H9 (cell line): ENCODE data around the gene GPR160. TPM values are rescaled to one million over a fixed set of nuclear protein-coding genes. Genes with fewer than 3 reads are reported as not detected.

ENCODE experiments used
- DNase-seq: peaks from one replicate; pipeline ENCODE4 v3.0.0-alpha.2; 2017
- H2AFZ ChIP-seq: one replicate; pipeline ENCODE4 v1.6.1; 2013; ENCODE audit warnings: mild to moderate bottlenecking, low read length, control low read depth, moderate library complexity
- H2AK5ac ChIP-seq: 2 replicates; pipeline ENCODE4 v1.6.1; 2013; ENCODE audit warnings: low read length, control low read depth, mixed read lengths; ENCODE audit not compliant: insufficient read length
- H2BK120ac ChIP-seq: one replicate; pipeline ENCODE4 v1.6.1; 2013; ENCODE audit warnings: low read depth, mild to moderate bottlenecking, low read length, control low read depth, inconsistent platforms; ENCODE audit not compliant: poor library complexity, severe bottlenecking
- H2BK12ac ChIP-seq: 2 replicates; pipeline ENCODE4 v1.6.1; 2013; ENCODE audit warnings: low read length, control low read depth, mixed read lengths, low read depth; ENCODE audit not compliant: insufficient read length
- H2BK15ac ChIP-seq: 2 replicates; pipeline ENCODE4 v1.6.1; 2013; ENCODE audit warnings: low read depth, low read length, control low read depth
- H2BK20ac ChIP-seq: one replicate; pipeline ENCODE4 v1.6.1; 2013; ENCODE audit warnings: low read depth, mild to moderate bottlenecking, low read length, control low read depth, inconsistent platforms; ENCODE audit not compliant: poor library complexity, severe bottlenecking
- H2BK5ac ChIP-seq: 2 replicates; pipeline ENCODE4 v1.6.1; 2013; ENCODE audit warnings: low read length, control low read depth, mixed read lengths; ENCODE audit not compliant: insufficient read length
- H3K14ac ChIP-seq: 2 replicates; pipeline ENCODE4 v1.6.1; 2013; ENCODE audit warnings: low read length, control low read depth; ENCODE audit not compliant: insufficient read depth
- H3K18ac ChIP-seq: 2 replicates; pipeline ENCODE4 v1.6.1; 2013; ENCODE audit warnings: low read depth, mild to moderate bottlenecking, mixed read lengths, low read length, control low read depth; ENCODE audit not compliant: insufficient read length
- H3K23ac ChIP-seq: 2 replicates; pipeline ENCODE4 v1.6.1; 2013; ENCODE audit warnings: low read length, control low read depth, mixed read lengths, low read depth; ENCODE audit not compliant: insufficient read length
- H3K23me2 ChIP-seq: 2 replicates; pipeline ENCODE4 v1.6.1; 2013; ENCODE audit warnings: low read depth, mild to moderate bottlenecking, mixed read lengths, low read length, control low read depth; ENCODE audit not compliant: insufficient read length, poor library complexity, severe bottlenecking
- H3K27ac ChIP-seq: 2 replicates; pipeline ENCODE4 v1.5.1; 2013; ENCODE audit warnings: low read length, control low read depth, mixed read lengths, low read depth; ENCODE audit not compliant: insufficient read length
- H3K27me3 ChIP-seq: 2 replicates; pipeline ENCODE4 v1.6.1; 2013; ENCODE audit warnings: low read length, control low read depth, inconsistent platforms; ENCODE audit not compliant: insufficient read depth
- H3K4ac ChIP-seq: 2 replicates; pipeline ENCODE4 v1.6.1; 2013; ENCODE audit warnings: low read depth, mild to moderate bottlenecking, control low read depth, inconsistent platforms, low read length, moderate library complexity
- H3K4me1 ChIP-seq: 2 replicates; pipeline ENCODE4 v1.6.1; 2013; ENCODE audit warnings: low read length, control low read depth, inconsistent platforms; ENCODE audit not compliant: insufficient read depth
- H3K4me2 ChIP-seq: 2 replicates; pipeline ENCODE4 v1.6.1; 2013; ENCODE audit warnings: low read length, control low read depth, mixed read lengths; ENCODE audit not compliant: insufficient read length, insufficient read depth
- H3K56ac ChIP-seq: 2 replicates; pipeline ENCODE4 v1.6.1; 2013; ENCODE audit warnings: low read depth, mild to moderate bottlenecking, mixed read lengths, low read length, control low read depth; ENCODE audit not compliant: insufficient read length
- H3K79me1 ChIP-seq: 2 replicates; pipeline ENCODE4 v1.6.1; 2013; ENCODE audit warnings: low read depth, mild to moderate bottlenecking, moderate library complexity, low read length, control low read depth, inconsistent platforms; ENCODE audit not compliant: insufficient read depth, poor library complexity, severe bottlenecking
- H3K79me2 ChIP-seq: 2 replicates; pipeline ENCODE4 v1.6.1; 2013; ENCODE audit warnings: low read length, control low read depth, inconsistent platforms; ENCODE audit not compliant: insufficient read depth
- H3K9ac ChIP-seq: 2 replicates; pipeline ENCODE4 v1.6.1; 2013; ENCODE audit warnings: low read length, control low read depth, mixed read lengths; ENCODE audit not compliant: insufficient read length; ENCODE audit errors: extremely low read depth
- H3K9me3 ChIP-seq: one replicate; pipeline ENCODE4 v1.6.1; 2013; ENCODE audit warnings: low read depth, low read length, inconsistent platforms; ENCODE audit not compliant: control insufficient read depth
- H3T11ph ChIP-seq: one replicate; pipeline ENCODE4 v1.6.1; 2013; ENCODE audit warnings: mild to moderate bottlenecking, low read length, control low read depth, inconsistent platforms
- H4K20me1 ChIP-seq: one replicate; pipeline ENCODE4 v1.6.1; 2013; ENCODE audit not compliant: control insufficient read depth, insufficient read length, insufficient read depth
- H4K5ac ChIP-seq: 2 replicates; pipeline ENCODE4 v1.6.1; 2013; ENCODE audit warnings: low read depth, mild to moderate bottlenecking, mixed read lengths, low read length, control low read depth; ENCODE audit not compliant: insufficient read length
- H4K8ac ChIP-seq: replicated peaks from 2 replicates; pipeline ENCODE4 v1.6.1; 2013; ENCODE audit warnings: low read length, control low read depth, mixed read lengths, low read depth; ENCODE audit not compliant: insufficient read length
- H4K91ac ChIP-seq: 2 replicates; pipeline ENCODE4 v1.6.1; 2013; ENCODE audit warnings: low read depth, mild to moderate bottlenecking, moderate library complexity, mixed read lengths, low read length, control low read depth; ENCODE audit not compliant: insufficient read length
- H3K27ac Mint-ChIP-seq, 3 experiments: 2 replicates in 2 of 3; 3 replicates in 1 of 3; pipeline ENCODE4 v1.8.0; 2020 to 2021; ENCODE audit warnings: mixed read lengths in 3 of 3, mild to moderate bottlenecking in 1 of 3, moderate library complexity in 1 of 3
- H3K27me3 Mint-ChIP-seq: 2 replicates; pipeline ENCODE4 v1.8.0; 2021; ENCODE audit warnings: low read depth, mild to moderate bottlenecking, moderate library complexity, mixed read lengths
- H3K36me3 Mint-ChIP-seq, 3 experiments: 2 replicates in 2 of 3; 3 replicates in 1 of 3; pipeline ENCODE4 v1.8.0; 2020 to 2021; ENCODE audit warnings: low read depth in 3 of 3, mixed read lengths in 3 of 3; ENCODE audit not compliant: insufficient read depth in 1 of 3
- H3K4me1 Mint-ChIP-seq, 2 experiments: 2 replicates each; pipeline ENCODE4 v1.8.0; 2020; ENCODE audit warnings: mixed read lengths in 2 of 2
- H3K4me3 Mint-ChIP-seq, 2 experiments: 2 replicates in 1 of 2; 3 replicates in 1 of 2; pipeline ENCODE4 v1.8.0; 2020 to 2021; ENCODE audit warnings: mild to moderate bottlenecking in 2 of 2, mixed read lengths in 2 of 2, moderate library complexity in 1 of 2
- H3K9me3 Mint-ChIP-seq, 2 experiments: 2 replicates in 1 of 2; 3 replicates in 1 of 2; pipeline ENCODE4 v1.8.0; 2020; ENCODE audit warnings: mild to moderate bottlenecking in 2 of 2, mixed read lengths in 2 of 2, moderate library complexity in 1 of 2
- WGBS: extraction: QIAGEN DNeasy Blood & Tissue Kit; methylation state at CpG from one replicate; pipeline ENCODE4 v1.1.7; 2013; ENCODE audit warnings: missing lambda C conversion rate, low lambda C conversion rate, mixed read lengths; ENCODE audit not compliant: insufficient read length; ENCODE audit errors: extremely low coverage; 5-methylcytosine and 5-hydroxymethylcytosine counted together
- total RNA-seq: library from RNA; stranded (reverse); gene quantifications from 2 replicates; pipeline ENCODE4 v1.2.1, GENCODE V29; 2021
- TF ChIP-seq, protein P1 (sequence below): fragments of 200-600 bp; sonication (generic); conservative IDR thresholded peaks from 3 replicates; pipeline ENCODE4 v1.8.0; 2021; ENCODE audit warnings: antibody characterized with exemption, mild to moderate bottlenecking

The GPR160 gene
- total RNA-seq, 1 experiment from 2014 or later, result 14.1 TPM

DNA sequence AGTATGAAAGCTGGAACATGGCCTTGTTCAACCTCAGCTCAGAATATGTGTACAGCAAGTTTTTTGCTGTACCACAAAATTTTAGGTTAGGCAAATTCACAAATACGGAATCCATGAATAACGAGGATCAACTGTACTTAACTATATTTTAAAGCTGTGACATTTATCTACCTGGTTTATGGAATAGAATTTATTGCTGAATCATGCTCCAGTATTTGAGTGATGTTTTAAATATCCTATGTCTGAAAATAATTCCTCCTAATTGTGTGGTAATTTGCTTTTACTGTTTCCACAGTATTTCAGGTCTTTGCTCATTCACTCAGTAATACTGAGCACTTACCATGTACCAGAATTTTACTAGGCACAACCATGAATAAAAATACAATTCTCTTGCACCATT is 41.7 kb upstream of the GPR160 start:
- DNase-seq, result no peak
- WGBS, result no CpG with 5 or more reads among the region's 2 CpGs

More for the DNA sequence above, 41.7 kb upstream of the GPR160 start:
- peaks cover 9 to 20% (median 15%) of the 10 kb centered on the region in 3 experiments; a peak in 6 of 7 replicates for H3K36me3 Mint-ChIP-seq
- no peak overlapping the region for H3K56ac ChIP-seq
- no peak overlapping the region for H3K14ac ChIP-seq
- H3K79me2 ChIP-seq, result no peaks in the 10 kb centered on the region
- no peak overlapping the region for H4K5ac ChIP-seq
- no peak overlapping the region for H3K23ac ChIP-seq
- H4K8ac ChIP-seq, result no peak overlapping the region
- no peak overlapping the region for H2BK12ac ChIP-seq
- TF ChIP-seq, protein P1, sequence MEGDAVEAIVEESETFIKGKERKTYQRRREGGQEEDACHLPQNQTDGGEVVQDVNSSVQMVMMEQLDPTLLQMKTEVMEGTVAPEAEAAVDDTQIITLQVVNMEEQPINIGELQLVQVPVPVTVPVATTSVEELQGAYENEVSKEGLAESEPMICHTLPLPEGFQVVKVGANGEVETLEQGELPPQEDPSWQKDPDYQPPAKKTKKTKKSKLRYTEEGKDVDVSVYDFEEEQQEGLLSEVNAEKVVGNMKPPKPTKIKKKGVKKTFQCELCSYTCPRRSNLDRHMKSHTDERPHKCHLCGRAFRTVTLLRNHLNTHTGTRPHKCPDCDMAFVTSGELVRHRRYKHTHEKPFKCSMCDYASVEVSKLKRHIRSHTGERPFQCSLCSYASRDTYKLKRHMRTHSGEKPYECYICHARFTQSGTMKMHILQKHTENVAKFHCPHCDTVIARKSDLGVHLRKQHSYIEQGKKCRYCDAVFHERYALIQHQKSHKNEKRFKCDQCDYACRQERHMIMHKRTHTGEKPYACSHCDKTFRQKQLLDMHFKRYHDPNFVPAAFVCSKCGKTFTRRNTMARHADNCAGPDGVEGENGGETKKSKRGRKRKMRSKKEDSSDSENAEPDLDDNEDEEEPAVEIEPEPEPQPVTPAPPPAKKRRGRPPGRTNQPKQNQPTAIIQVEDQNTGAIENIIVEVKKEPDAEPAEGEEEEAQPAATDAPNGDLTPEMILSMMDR, result no peak
- no peak overlapping the region for H2AFZ ChIP-seq
- H3K18ac ChIP-seq, result no peak overlapping the region
- H2AK5ac ChIP-seq, result no peak overlapping the region
- H3K27me3 Mint-ChIP-seq, result no peaks in the 10 kb centered on the region
- H3K4me1 Mint-ChIP-seq, result no peaks in the 10 kb centered on the region
- no peak overlapping the region for H3K27ac ChIP-seq
- H3K9ac ChIP-seq, result no peak overlapping the region
- no peak overlapping the region for H2BK5ac ChIP-seq
- no peaks in the 10 kb centered on the region for H3K9me3 Mint-ChIP-seq
- no peaks in the 10 kb centered on the region for H3K79me1 ChIP-seq
- no peak overlapping the region for H3K4me2 ChIP-seq
- no peak overlapping the region for H3K4me3 Mint-ChIP-seq
- H2BK15ac ChIP-seq, result no peak overlapping the region
- H3K27me3 ChIP-seq, result no peaks in the 10 kb centered on the region
- H3K23me2 ChIP-seq, result no peaks in the 10 kb centered on the region
- H3K27ac Mint-ChIP-seq, result peak overlapping the region in 2 of 3 experiments; percentile 52 to 95; a peak in 1 of 7 replicates
- no peaks in the 10 kb centered on the region for H4K20me1 ChIP-seq
- H2BK20ac ChIP-seq, result no peak overlapping the region
- H3K9me3 ChIP-seq, result no peaks in the 10 kb centered on the region
- no peak overlapping the region for H2BK120ac ChIP-seq
- no peak overlapping the region for H3K4ac ChIP-seq
- H3T11ph ChIP-seq, result no peak overlapping the region
- H4K91ac ChIP-seq, result no peak overlapping the region
- no peaks in the 10 kb centered on the region for H3K4me1 ChIP-seq
